ENCODE data around the gene VRK2. TPM values are rescaled to one million over a fixed set of nuclear protein-coding genes. Genes with fewer than 3 reads are reported as not detected.

VRK2 gene
- total and polyA plus RNA-seq, 5 donors from 2014 or later, result 20.5 to 28.6 (median 24.0) TPM

Other genes starting within 250 kb of the VRK2 start
- 6.6 TPM for gene FANCL, start 194.5 kb downstream of the VRK2 start, total RNA-seq
- gene FANCL, start 194.5 kb downstream of the VRK2 start, polyA plus RNA-seq, result 10 to 100 TPM in 1 of 4 donors, 1 to 10 TPM in 3; 3.9 to 12.5 (median 5.0) TPM

Data from CD4-positive, CD25-positive, alpha-beta regulatory T cell (primary cell).